ENCODE data around the gene BIRC3.

GRCh38 chr11:102378818-102379217, 61.5 kb downstream of the BIRC3 start:
- no peak for TF ChIP-seq POLR2AphosphoS5 (IDR thresholded peaks at IDR 0.05)
- no peak for TF ChIP-seq POLR2A (IDR thresholded peaks at IDR 0.05)

All from breast epithelium (tissue), 3 donors.